HEK293 (cell line): ENCODE data around the gene CDC42.

ENCODE experiments used
- EGR2 ChIP-seq: fragments of 450-650 bp; formaldehyde crosslinking; IDR thresholded peaks from 2 replicates; pipeline ENCODE4 v1.5.1; 2016; ENCODE audit warnings: low read depth, missing biosample characterization, missing genetic modification characterization
- FEZF1 ChIP-seq: fragments of 450-650 bp; formaldehyde crosslinking; IDR thresholded peaks from 2 replicates; pipeline ENCODE4 v1.5.1; 2016; ENCODE audit warnings: missing biosample characterization, missing genetic modification characterization
- KLF1 ChIP-seq: fragments of 450-650 bp; formaldehyde crosslinking; IDR thresholded peaks from 2 replicates; pipeline ENCODE4 v1.5.1; 2016; ENCODE audit warnings: missing biosample characterization, missing genetic modification characterization
- MEIS1 ChIP-seq: sonication (generic); formaldehyde crosslinking; IDR thresholded peaks from 2 replicates; pipeline ENCODE4 v1.8.1; 2022; ENCODE audit warnings: missing genetic modification reagents, mild to moderate bottlenecking, borderline replicate concordance
- SP3 ChIP-seq: fragments of 450-650 bp; formaldehyde crosslinking; IDR thresholded peaks from 2 replicates; pipeline ENCODE4 v1.5.1; 2016; ENCODE audit warnings: missing biosample characterization, missing genetic modification characterization
- WT1 ChIP-seq: fragments of 450-650 bp; formaldehyde crosslinking; IDR thresholded peaks from 2 replicates; pipeline ENCODE4 v1.5.1; 2016; ENCODE audit warnings: missing biosample characterization, missing genetic modification characterization
- ZBTB1 ChIP-seq: fragments of 450-650 bp; formaldehyde crosslinking; IDR thresholded peaks from 2 replicates; pipeline ENCODE4 v1.5.1; 2016; ENCODE audit warnings: missing biosample characterization, missing genetic modification characterization
- ZNF112 ChIP-seq: fragments of 450-650 bp; formaldehyde crosslinking; IDR thresholded peaks from 2 replicates; pipeline ENCODE4 v1.5.0; 2017; ENCODE audit warnings: missing biosample characterization, missing genetic modification characterization
- ZNF114 ChIP-seq: fragments of 450-650 bp; formaldehyde crosslinking; IDR thresholded peaks from 2 replicates; pipeline ENCODE4 v1.5.0; 2017; ENCODE audit warnings: missing biosample characterization, missing genetic modification characterization
- ZNF140 ChIP-seq: fragments of 450-650 bp; formaldehyde crosslinking; IDR thresholded peaks from 2 replicates; pipeline ENCODE4 v1.5.1; 2016; ENCODE audit warnings: missing biosample characterization, missing genetic modification characterization
- ZNF155 ChIP-seq: fragments of 450-650 bp; formaldehyde crosslinking; IDR thresholded peaks from 2 replicates; pipeline ENCODE4 v1.5.1; 2016; ENCODE audit warnings: missing biosample characterization, missing genetic modification characterization
- ZNF175 ChIP-seq: fragments of 450-650 bp; formaldehyde crosslinking; IDR thresholded peaks from 2 replicates; pipeline ENCODE4 v1.5.1; 2016; ENCODE audit warnings: missing biosample characterization, missing genetic modification characterization
- ZNF223 ChIP-seq: fragments of 450-650 bp; formaldehyde crosslinking; IDR thresholded peaks from 2 replicates; pipeline ENCODE4 v1.5.1; 2016; ENCODE audit warnings: missing biosample characterization, missing genetic modification characterization
- ZNF530 ChIP-seq: fragments of 450-650 bp; formaldehyde crosslinking; IDR thresholded peaks from 2 replicates; pipeline ENCODE4 v1.5.1; 2016; ENCODE audit warnings: low read depth, missing biosample characterization, missing genetic modification characterization
- ZNF549 ChIP-seq: fragments of 450-650 bp; IDR thresholded peaks from 2 replicates; pipeline ENCODE4 v1.5.1; 2018; ENCODE audit warnings: missing biosample characterization, missing genetic modification characterization, mild to moderate bottlenecking, inconsistent platforms, moderate library complexity
- ZNF555 ChIP-seq: fragments of 450-650 bp; formaldehyde crosslinking; conservative IDR thresholded peaks from 2 replicates; pipeline ENCODE4 v1.5.1; 2017; ENCODE audit warnings: missing biosample characterization, mild to moderate bottlenecking, missing genetic modification characterization, inconsistent platforms
- ZNF623 ChIP-seq: fragments of 450-650 bp; formaldehyde crosslinking; IDR thresholded peaks from 2 replicates; pipeline ENCODE4 v1.5.1; 2016; ENCODE audit warnings: missing biosample characterization, missing genetic modification characterization
- ZNF629 ChIP-seq: fragments of 450-650 bp; formaldehyde crosslinking; IDR thresholded peaks from 2 replicates; pipeline ENCODE4 v1.5.1; 2017; ENCODE audit warnings: missing biosample characterization, missing genetic modification characterization
- ZNF664 ChIP-seq: fragments of 450-650 bp; formaldehyde crosslinking; IDR thresholded peaks from 2 replicates; pipeline ENCODE4 v1.5.1; 2016; ENCODE audit warnings: missing biosample characterization, missing genetic modification characterization
- ZNF76 ChIP-seq: fragments of 450-650 bp; formaldehyde crosslinking; IDR thresholded peaks from 2 replicates; pipeline ENCODE4; 2016; ENCODE audit warnings: low read depth, missing biosample characterization, missing genetic modification characterization, borderline replicate concordance
- TF ChIP-seq, protein P1 (sequence below): fragments of 450-650 bp; formaldehyde crosslinking; IDR thresholded peaks from 2 replicates; pipeline ENCODE4 v1.5.1; 2017; ENCODE audit warnings: missing biosample characterization, missing genetic modification characterization
- TF ChIP-seq, protein P2 (sequence below): fragments of 450-650 bp; formaldehyde crosslinking; IDR thresholded peaks from 2 replicates; pipeline ENCODE4 v1.5.1; 2016; ENCODE audit warnings: missing biosample characterization, missing genetic modification characterization
- TF ChIP-seq, protein P3 (sequence below): fragments of 450-650 bp; formaldehyde crosslinking; IDR thresholded peaks from 2 replicates; pipeline ENCODE4 v1.5.1; 2016; ENCODE audit warnings: missing biosample characterization, missing genetic modification characterization
- TF ChIP-seq, protein P4 (sequence below): fragments of 450-650 bp; formaldehyde crosslinking; IDR thresholded peaks from 2 replicates; pipeline ENCODE4 v1.5.1; 2016; ENCODE audit warnings: missing biosample characterization, missing genetic modification characterization
- TF ChIP-seq, protein P5 (sequence below): fragments of 450-650 bp; formaldehyde crosslinking; IDR thresholded peaks from 2 replicates; pipeline ENCODE4 v1.5.1; 2016; ENCODE audit warnings: missing biosample characterization, missing genetic modification characterization
- TF ChIP-seq, protein P6 (sequence below): fragments of 450-650 bp; formaldehyde crosslinking; IDR thresholded peaks from 2 replicates; pipeline ENCODE4 v1.5.1; 2016; ENCODE audit warnings: missing biosample characterization, missing genetic modification characterization
- TF ChIP-seq, protein P7 (sequence below): fragments of 450-650 bp; formaldehyde crosslinking; IDR thresholded peaks from 2 replicates; pipeline ENCODE4 v1.5.1; 2016; ENCODE audit warnings: missing biosample characterization, missing genetic modification characterization

Gene CDC42

DNA sequence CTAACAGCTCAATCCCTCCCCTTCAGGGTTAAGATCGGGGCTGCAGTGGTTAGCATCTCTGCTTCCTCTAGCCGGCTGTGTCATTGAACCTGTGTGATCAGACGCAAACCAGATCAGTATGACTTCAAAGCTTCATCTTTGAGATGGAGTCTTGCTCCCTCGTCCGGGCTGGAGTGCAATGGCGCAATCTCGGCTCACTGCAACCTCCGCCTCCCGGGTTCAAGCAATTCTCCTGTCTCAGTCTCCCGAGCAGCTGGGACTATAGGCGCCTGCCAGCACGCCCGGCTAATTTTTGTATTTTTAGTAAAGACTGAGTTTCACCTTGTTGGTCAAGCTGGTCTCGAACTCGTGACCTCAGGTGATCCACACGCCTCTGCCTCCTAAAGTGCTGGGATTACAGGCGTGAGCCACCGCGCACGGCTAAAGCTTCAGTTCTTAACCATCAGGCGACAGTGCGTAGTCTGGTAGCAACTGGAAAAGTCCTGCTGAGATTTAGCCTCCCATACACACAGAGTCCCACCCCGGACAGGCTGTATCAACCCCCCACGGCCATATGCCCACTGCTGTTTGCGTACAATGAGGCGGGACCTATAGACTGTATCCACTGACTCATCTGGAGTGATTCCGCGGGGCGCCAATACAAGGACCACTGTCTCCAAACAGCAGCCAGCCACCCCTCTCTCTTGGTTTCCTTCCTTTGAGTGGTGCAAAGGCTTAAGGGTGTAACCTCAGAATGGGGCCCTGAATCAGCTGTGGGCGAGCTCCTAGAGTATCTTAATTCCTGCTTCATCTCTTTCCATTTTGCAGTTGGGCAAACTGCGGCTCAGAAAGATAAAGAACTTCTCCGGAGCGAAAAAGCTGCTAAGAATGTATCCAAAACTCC, 27.8 kb upstream of the CDC42 start (continued):
- TF ChIP-seq, protein P1, sequence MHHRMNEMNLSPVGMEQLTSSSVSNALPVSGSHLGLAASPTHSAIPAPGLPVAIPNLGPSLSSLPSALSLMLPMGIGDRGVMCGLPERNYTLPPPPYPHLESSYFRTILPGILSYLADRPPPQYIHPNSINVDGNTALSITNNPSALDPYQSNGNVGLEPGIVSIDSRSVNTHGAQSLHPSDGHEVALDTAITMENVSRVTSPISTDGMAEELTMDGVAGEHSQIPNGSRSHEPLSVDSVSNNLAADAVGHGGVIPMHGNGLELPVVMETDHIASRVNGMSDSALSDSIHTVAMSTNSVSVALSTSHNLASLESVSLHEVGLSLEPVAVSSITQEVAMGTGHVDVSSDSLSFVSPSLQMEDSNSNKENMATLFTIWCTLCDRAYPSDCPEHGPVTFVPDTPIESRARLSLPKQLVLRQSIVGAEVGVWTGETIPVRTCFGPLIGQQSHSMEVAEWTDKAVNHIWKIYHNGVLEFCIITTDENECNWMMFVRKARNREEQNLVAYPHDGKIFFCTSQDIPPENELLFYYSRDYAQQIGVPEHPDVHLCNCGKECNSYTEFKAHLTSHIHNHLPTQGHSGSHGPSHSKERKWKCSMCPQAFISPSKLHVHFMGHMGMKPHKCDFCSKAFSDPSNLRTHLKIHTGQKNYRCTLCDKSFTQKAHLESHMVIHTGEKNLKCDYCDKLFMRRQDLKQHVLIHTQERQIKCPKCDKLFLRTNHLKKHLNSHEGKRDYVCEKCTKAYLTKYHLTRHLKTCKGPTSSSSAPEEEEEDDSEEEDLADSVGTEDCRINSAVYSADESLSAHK (tag by site-specific recombination) = no peak
- TF ChIP-seq WT1 (tag by site-specific recombination) (no peak; the same call in none of the 2 replicates), EGR2 (no peak), ZNF155 (tag by site-specific recombination) (no peak), ZNF76 (tag by site-specific recombination) (peak; percentile 11; the same call in 1 of the 2 replicates), ZNF140 (tag by site-specific recombination) (no peak), ZNF664 (tag by site-specific recombination) (peak; percentile 6; the same call in 1 of the 2 replicates), ZBTB1 (tag by site-specific recombination) (no peak), ZNF555 (tag by site-specific recombination) (no peak), FEZF1 (tag by site-specific recombination) (peak; percentile 7; the same call in 1 of the 2 replicates), ZNF549 (no peak), SP3 (no peak), ZNF629 (tag by site-specific recombination) (peak; percentile 65), ZNF530 (tag by site-specific recombination) (no peak), ZNF112 (tag by site-specific recombination) (no peak), ZNF223 (tag by site-specific recombination) (no peak), MEIS1 (no peak), ZNF623 (peak; percentile 21), ZNF114 (tag by site-specific recombination) (no peak), KLF1 (tag by site-specific recombination) (no peak), ZNF175 (tag by site-specific recombination) (no peak)
- TF ChIP-seq, protein P2, sequence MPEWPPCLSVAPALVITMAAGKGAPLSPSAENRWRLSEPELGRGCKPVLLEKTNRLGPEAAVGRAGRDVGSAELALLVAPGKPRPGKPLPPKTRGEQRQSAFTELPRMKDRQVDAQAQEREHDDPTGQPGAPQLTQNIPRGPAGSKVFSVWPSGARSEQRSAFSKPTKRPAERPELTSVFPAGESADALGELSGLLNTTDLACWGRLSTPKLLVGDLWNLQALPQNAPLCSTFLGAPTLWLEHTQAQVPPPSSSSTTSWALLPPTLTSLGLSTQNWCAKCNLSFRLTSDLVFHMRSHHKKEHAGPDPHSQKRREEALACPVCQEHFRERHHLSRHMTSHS (tag by site-specific recombination) = no peak
- TF ChIP-seq, protein P3, sequence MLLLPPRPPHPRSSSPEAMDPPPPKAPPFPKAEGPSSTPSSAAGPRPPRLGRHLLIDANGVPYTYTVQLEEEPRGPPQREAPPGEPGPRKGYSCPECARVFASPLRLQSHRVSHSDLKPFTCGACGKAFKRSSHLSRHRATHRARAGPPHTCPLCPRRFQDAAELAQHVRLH = peak; percentile 89
- TF ChIP-seq, protein P4, sequence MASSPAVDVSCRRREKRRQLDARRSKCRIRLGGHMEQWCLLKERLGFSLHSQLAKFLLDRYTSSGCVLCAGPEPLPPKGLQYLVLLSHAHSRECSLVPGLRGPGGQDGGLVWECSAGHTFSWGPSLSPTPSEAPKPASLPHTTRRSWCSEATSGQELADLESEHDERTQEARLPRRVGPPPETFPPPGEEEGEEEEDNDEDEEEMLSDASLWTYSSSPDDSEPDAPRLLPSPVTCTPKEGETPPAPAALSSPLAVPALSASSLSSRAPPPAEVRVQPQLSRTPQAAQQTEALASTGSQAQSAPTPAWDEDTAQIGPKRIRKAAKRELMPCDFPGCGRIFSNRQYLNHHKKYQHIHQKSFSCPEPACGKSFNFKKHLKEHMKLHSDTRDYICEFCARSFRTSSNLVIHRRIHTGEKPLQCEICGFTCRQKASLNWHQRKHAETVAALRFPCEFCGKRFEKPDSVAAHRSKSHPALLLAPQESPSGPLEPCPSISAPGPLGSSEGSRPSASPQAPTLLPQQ (tag by site-specific recombination) = no peak
- TF ChIP-seq, protein P5, sequence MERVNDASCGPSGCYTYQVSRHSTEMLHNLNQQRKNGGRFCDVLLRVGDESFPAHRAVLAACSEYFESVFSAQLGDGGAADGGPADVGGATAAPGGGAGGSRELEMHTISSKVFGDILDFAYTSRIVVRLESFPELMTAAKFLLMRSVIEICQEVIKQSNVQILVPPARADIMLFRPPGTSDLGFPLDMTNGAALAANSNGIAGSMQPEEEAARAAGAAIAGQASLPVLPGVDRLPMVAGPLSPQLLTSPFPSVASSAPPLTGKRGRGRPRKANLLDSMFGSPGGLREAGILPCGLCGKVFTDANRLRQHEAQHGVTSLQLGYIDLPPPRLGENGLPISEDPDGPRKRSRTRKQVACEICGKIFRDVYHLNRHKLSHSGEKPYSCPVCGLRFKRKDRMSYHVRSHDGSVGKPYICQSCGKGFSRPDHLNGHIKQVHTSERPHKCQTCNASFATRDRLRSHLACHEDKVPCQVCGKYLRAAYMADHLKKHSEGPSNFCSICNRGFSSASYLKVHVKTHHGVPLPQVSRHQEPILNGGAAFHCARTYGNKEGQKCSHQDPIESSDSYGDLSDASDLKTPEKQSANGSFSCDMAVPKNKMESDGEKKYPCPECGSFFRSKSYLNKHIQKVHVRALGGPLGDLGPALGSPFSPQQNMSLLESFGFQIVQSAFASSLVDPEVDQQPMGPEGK = peak; percentile 41
- TF ChIP-seq, protein P6, sequence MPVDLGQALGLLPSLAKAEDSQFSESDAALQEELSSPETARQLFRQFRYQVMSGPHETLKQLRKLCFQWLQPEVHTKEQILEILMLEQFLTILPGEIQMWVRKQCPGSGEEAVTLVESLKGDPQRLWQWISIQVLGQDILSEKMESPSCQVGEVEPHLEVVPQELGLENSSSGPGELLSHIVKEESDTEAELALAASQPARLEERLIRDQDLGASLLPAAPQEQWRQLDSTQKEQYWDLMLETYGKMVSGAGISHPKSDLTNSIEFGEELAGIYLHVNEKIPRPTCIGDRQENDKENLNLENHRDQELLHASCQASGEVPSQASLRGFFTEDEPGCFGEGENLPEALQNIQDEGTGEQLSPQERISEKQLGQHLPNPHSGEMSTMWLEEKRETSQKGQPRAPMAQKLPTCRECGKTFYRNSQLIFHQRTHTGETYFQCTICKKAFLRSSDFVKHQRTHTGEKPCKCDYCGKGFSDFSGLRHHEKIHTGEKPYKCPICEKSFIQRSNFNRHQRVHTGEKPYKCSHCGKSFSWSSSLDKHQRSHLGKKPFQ (tag by site-specific recombination) = 0 out of 2 replicates have a peak, but pooled peaks have one; percentile 11
- TF ChIP-seq, protein P7, sequence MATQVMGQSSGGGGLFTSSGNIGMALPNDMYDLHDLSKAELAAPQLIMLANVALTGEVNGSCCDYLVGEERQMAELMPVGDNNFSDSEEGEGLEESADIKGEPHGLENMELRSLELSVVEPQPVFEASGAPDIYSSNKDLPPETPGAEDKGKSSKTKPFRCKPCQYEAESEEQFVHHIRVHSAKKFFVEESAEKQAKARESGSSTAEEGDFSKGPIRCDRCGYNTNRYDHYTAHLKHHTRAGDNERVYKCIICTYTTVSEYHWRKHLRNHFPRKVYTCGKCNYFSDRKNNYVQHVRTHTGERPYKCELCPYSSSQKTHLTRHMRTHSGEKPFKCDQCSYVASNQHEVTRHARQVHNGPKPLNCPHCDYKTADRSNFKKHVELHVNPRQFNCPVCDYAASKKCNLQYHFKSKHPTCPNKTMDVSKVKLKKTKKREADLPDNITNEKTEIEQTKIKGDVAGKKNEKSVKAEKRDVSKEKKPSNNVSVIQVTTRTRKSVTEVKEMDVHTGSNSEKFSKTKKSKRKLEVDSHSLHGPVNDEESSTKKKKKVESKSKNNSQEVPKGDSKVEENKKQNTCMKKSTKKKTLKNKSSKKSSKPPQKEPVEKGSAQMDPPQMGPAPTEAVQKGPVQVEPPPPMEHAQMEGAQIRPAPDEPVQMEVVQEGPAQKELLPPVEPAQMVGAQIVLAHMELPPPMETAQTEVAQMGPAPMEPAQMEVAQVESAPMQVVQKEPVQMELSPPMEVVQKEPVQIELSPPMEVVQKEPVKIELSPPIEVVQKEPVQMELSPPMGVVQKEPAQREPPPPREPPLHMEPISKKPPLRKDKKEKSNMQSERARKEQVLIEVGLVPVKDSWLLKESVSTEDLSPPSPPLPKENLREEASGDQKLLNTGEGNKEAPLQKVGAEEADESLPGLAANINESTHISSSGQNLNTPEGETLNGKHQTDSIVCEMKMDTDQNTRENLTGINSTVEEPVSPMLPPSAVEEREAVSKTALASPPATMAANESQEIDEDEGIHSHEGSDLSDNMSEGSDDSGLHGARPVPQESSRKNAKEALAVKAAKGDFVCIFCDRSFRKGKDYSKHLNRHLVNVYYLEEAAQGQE (tag by site-specific recombination) = no peak
